RWPE1 (cell line): ENCODE data around the gene SSBP3.

Experiments
- CTCF ChIA-PET: fragments of 350-600 bp; sonication (Branson Sonifier 250); formaldehyde crosslinking; extraction: SDS; loops from one replicate; lab custom pipeline; 2021; lab: Yijun Ruan, JAX
- POLR2A ChIA-PET: fragments of 400-600 bp; formaldehyde crosslinking; extraction: SDS; loops from one replicate; lab custom pipeline; 2020; ENCODE audit warnings: antibody characterized with exemption; ENCODE audit not compliant: low non-redundant PET; lab: Yijun Ruan, JAX
- DNase-seq: peaks from one replicate; pipeline ENCODE4 v3.0.0; 2012; ENCODE audit warnings: low spot score
- H3K27ac ChIP-seq: fragments of 450-650 bp; 2 replicates; pipeline ENCODE4 v1.5.1; 2017
- TF ChIP-seq, protein P1 (sequence below): fragments of 450-650 bp; conservative IDR thresholded peaks from 2 replicates; pipeline ENCODE4 v1.5.1; 2017; ENCODE audit warnings: low read depth, mild to moderate bottlenecking

Gene SSBP3

DNA sequence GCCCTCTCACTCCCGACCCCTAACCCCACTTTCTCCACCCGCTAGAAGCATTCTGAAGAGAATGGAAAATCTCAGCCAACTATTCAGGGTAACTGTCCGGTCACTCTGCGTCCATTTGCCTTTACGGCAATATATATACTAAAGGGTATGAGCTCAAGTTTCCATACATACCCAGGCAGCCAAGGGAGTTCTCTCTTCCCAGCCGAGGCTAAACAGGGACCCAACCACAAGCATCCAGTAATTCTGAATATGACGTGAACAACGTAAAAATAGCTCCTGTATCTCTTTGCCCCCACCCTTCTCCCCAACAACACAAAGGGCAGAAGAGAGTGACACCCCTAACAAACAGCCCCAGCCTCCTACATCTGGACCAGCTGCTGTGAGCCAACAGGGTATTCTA, 67.7 kb downstream of the SSBP3 start:
- TF ChIP-seq, protein P1, sequence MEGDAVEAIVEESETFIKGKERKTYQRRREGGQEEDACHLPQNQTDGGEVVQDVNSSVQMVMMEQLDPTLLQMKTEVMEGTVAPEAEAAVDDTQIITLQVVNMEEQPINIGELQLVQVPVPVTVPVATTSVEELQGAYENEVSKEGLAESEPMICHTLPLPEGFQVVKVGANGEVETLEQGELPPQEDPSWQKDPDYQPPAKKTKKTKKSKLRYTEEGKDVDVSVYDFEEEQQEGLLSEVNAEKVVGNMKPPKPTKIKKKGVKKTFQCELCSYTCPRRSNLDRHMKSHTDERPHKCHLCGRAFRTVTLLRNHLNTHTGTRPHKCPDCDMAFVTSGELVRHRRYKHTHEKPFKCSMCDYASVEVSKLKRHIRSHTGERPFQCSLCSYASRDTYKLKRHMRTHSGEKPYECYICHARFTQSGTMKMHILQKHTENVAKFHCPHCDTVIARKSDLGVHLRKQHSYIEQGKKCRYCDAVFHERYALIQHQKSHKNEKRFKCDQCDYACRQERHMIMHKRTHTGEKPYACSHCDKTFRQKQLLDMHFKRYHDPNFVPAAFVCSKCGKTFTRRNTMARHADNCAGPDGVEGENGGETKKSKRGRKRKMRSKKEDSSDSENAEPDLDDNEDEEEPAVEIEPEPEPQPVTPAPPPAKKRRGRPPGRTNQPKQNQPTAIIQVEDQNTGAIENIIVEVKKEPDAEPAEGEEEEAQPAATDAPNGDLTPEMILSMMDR = no peak
- POLR2A ChIA-PET = no interaction called here
- CTCF ChIA-PET = no interaction called here
- no peak overlapping the region for H3K27ac ChIP-seq
- no peak for DNase-seq

DNA sequence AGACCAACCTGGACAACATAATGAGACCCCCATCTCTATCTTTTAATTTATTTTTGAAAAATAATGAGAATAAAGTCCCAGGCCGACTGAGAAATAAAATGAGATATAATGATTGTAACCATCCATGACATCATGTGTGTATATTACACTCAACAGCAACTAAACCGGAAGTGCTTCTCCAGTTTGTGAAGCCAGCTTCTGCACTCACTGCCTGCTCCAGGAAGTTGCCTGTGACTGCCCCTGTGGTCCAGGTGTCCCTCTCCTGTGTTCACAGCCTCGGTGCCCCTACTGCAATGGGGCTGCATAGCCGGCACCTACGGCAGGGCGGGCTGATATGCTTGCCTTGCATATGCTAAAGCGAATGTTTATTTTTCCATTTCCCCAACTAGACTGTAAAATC, 68.3 kb downstream of the SSBP3 start:
- TF ChIP-seq, protein P1 = no peak
- DNase-seq = no peak
- ChIA-PET POLR2A (no interaction called here), CTCF (interaction anchor here (0.7 kb wide), 1 partner anchor 463 kb away, joined by 3 read pairs; the partner anchor contains the start of gene TTC22)
- peak overlapping the region; percentile 24; the same call in 1 of the 2 replicates for H3K27ac ChIP-seq

DNA sequence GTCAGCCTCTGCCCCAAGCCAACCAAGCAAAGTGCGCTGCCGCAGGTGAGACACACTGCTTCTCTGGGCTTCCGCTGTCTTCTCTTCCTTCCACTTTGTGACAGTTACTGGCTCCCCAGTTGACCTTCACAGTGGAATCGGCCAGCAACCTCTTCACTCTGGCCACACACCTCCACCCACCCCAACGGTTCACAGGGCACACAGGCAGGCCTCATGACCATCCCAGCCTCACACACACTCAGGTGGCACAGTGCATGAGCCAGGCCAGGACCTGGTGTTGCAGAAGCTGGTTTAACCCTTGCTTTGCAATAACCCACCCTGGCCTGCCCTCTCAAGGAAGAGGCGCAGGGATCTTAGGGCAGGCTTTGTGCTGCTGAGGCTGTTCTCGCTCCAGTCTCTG, 69.2 kb downstream of the SSBP3 start:
- CTCF ChIA-PET = interaction anchor here (0.7 kb wide), 1 partner anchor 464 kb away, joined by 3 read pairs; the partner anchor contains the start of gene TTC22

DNA sequence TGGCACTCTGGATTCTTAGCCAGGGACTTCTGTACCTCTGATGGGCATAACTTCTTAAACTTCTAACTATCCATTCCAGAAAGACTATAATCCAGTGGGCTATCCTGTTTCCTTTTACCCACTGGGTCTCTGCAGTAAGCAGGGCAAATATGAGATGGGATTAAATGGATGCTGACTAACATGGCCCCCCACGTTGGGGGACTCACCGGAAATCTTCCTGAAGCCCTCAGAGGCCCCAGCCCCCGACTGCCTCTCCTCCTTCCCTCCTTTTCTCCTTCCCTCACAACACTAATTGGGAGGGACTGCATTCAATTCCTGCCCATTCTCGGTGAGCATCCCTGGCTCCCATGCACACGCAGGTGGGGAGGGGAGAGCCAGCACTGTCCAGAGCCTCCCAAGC, 70.1 kb downstream of the SSBP3 start:
- CTCF ChIA-PET = no interaction called here
- TF ChIP-seq, protein P1 = no peak
- no peak for DNase-seq
- peak overlapping the region; percentile 82 for H3K27ac ChIP-seq
- POLR2A ChIA-PET = no interaction called here

More for the DNA sequence above, 69.2 kb downstream of the SSBP3 start:
- peak overlapping the region; percentile 13; the same call in 1 of the 2 replicates for H3K27ac ChIP-seq
- POLR2A ChIA-PET = no interaction called here
- no peak for DNase-seq
- TF ChIP-seq, protein P1 = no peak

DNA sequence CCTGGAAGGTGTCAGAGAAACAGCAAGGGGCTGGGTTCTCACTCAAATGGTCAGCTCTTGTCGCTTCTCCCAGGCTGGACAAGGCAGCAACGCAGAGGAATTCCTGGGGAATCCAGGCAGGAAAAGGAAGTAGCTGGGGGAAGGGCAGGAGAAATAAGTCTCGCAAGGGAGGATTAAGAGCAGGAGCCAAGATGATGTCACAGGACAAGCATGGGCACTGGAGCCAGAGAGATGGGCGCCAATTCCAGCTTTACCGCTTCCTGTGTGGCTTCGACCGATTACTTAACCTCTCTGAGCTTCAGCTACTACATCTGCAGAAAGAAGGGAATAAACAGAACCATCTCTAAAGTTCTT, 70.5 kb downstream of the SSBP3 start:
- DNase-seq = peak; percentile 75
- TF ChIP-seq, protein P1 = no peak
- CTCF ChIA-PET = interaction anchor here (0.5 kb wide), 1 partner anchor 82 kb away, joined by 3 read pairs; no protein-coding TSS in a partner anchor
- H3K27ac ChIP-seq = peak overlapping the region; percentile 82
- POLR2A ChIA-PET = no interaction called here

DNA sequence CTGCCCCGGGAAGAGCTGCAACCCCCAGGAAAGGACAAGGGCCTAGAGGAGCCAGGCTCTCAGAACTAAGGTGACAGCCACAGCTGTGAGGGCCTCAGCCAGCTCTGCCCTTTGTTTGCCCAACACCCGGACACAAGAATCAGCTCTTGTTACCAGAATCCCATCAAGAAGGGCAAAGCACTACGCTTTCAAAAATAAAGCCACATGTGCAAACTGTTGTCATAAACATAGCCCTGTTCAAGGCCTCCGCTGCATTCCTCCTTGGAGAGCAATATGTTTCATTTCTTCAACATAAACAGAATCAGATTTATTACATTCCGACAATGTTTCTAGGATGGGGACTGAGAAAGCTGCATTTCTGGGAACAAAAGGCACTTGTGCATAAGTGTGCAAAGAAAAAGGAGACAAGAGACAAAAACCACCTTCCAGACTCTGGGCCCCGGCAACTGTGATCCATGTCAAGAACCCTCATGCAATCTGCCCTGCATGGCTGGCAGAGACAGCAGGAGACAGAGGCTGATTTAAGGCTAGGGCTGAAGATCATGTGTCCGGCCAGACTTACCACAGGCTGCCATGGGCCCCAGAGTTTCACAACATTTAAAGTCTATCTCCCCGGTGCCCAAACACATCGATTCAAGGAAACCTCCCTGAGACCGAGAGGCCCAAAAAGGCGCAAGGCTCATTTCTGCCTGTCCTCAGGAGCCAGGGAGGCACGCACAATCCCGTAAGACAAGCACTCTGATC, 71.0 kb downstream of the SSBP3 start:
- ChIA-PET CTCF (interaction anchor here (0.5 to 0.6 kb wide), 2 partner anchors 82 to 141 kb away, joined by 3 to 5 read pairs; no protein-coding TSS in a partner anchor), POLR2A (no interaction called here)
- no peak for DNase-seq
- peak overlapping the region; percentile 82 for H3K27ac ChIP-seq
- TF ChIP-seq, protein P1 = no peak
